HCEC 1CT (cell line): ENCODE results near the gene KIAA1217.
A peak's percentile ranks its signal among the peaks of the same experiment; 100 is the strongest.
"Not testable (repeated sequence)": the region's sequence is repeated elsewhere in the genome, so short reads cannot be mapped to it uniquely, and the experiment has no call there.

Experiments
- DNase-seq: peaks from one replicate; pipeline ENCODE4 v3.0.0-alpha.2; 2017

KIAA1217 gene

GRCh38 chr10:24475598-24475997 lies 266.7 kb downstream of the KIAA1217 start:
- DNase-seq: no peak

GRCh38 chr10:24476913-24477701 lies 268.2 kb downstream of the KIAA1217 start:
- DNase-seq: no peak

GRCh38 chr10:24477915-24478314 lies 269.0 kb downstream of the KIAA1217 start:
- no peak for DNase-seq

- DNase-seq: no peak
Observed at GRCh38 chr10:24479806-24480205, 270.9 kb downstream of the KIAA1217 start.

- no peak for DNase-seq
Observed at GRCh38 chr10:24480447-24480846, 271.5 kb downstream of the KIAA1217 start.

- no peak for DNase-seq
Observed at GRCh38 chr10:24481241-24481640, 272.3 kb downstream of the KIAA1217 start.

GRCh38 chr10:24482713-24483112 lies 273.8 kb downstream of the KIAA1217 start:
- DNase-seq: not testable (repeated sequence)

GRCh38 chr10:24483701-24484100 lies 274.8 kb downstream of the KIAA1217 start:
- DNase-seq: peak; percentile 19

GRCh38 chr10:24484771-24485170 lies 275.8 kb downstream of the KIAA1217 start:
- no peak for DNase-seq

- DNase-seq: no peak
Observed at GRCh38 chr10:24485304-24485703, 276.4 kb downstream of the KIAA1217 start.

GRCh38 chr10:24488631-24489030 lies 279.7 kb downstream of the KIAA1217 start:
- no peak for DNase-seq

GRCh38 chr10:24493165-24493564 lies 284.2 kb downstream of the KIAA1217 start:
- DNase-seq: no peak

- DNase-seq: no peak
Observed at GRCh38 chr10:24494236-24494635, 285.3 kb downstream of the KIAA1217 start.

- no peak for DNase-seq
Observed at GRCh38 chr10:24494777-24495176, 285.8 kb downstream of the KIAA1217 start.

GRCh38 chr10:24495666-24496460 lies 286.9 kb downstream of the KIAA1217 start:
- DNase-seq: no peak

GRCh38 chr10:24496906-24497305 lies 288.0 kb downstream of the KIAA1217 start:
- DNase-seq: no peak

GRCh38 chr10:24501056-24501711 lies 292.2 kb downstream of the KIAA1217 start:
- no peak for DNase-seq

- DNase-seq: no peak
Observed at GRCh38 chr10:24502006-24502405, 293.1 kb downstream of the KIAA1217 start.

- DNase-seq: no peak
Observed at GRCh38 chr10:24502801-24503460, 294.0 kb downstream of the KIAA1217 start.

- DNase-seq: peak; percentile 26
Observed at GRCh38 chr10:24503461-24504320, 294.8 kb downstream of the KIAA1217 start.

GRCh38 chr10:24505759-24506158 lies 296.8 kb downstream of the KIAA1217 start:
- DNase-seq: no peak

- peak; percentile 15 for DNase-seq
Observed at GRCh38 chr10:24513155-24513554, 304.2 kb downstream of the KIAA1217 start.
